GM06990 (cell line): ENCODE data around the gene SHLD2.
"Not testable (repeated sequence)": the region's sequence is repeated elsewhere in the genome, so short reads cannot be mapped to it uniquely, and the experiment has no call there.

Experiments
- DNase-seq: peaks from one replicate; pipeline ENCODE4 v3.0.0-alpha.2; 2011; ENCODE audit not compliant: insufficient read length; ENCODE audit errors: extremely low read depth
- H3K27me3 ChIP-seq: replicated peaks from 2 replicates; pipeline ENCODE4 v1.6.0; 2011; ENCODE audit warnings: low read length; ENCODE audit not compliant: control insufficient read depth, insufficient read depth
- H3K36me3 ChIP-seq: 2 replicates; pipeline ENCODE4 v1.5.1; 2011; ENCODE audit warnings: low read length; ENCODE audit not compliant: control insufficient read depth, insufficient read depth
- H3K4me3 ChIP-seq: replicated peaks from 2 replicates; pipeline ENCODE4 v1.5.1; 2011; ENCODE audit warnings: low read depth, mild to moderate bottlenecking, control low read depth, low read length

Gene SHLD2

DNA sequence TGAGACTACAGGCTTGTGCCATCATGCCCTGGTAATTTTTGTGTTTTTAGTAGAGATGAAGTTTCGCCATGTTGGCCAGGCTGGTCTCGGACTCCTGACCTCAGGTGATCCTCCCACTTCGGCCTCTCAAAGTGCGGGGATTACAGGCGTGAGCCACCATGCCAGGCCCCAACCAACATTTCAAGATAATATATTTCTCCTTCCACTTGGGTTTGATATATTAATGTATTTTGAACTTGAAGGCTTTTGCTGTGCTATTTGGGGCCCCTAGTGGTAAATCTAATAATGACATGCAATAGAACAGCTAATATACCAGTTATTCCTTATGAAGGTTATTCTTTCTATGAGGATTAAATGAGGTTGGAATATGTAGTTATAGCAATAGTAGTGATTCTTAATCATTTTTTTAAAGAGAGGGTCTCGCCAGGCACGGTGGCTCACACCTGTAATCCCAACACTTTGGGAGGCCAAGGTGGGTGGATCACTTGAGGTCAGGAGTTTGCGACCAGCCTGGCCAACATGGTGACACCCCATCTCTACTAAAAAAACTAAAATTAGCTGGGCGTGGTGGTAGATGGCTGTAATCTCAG lies 54.1 kb downstream of the SHLD2 start:
- not testable (repeated sequence) for H3K36me3 ChIP-seq, H3K27me3 ChIP-seq, DNase-seq, H3K4me3 ChIP-seq

DNA sequence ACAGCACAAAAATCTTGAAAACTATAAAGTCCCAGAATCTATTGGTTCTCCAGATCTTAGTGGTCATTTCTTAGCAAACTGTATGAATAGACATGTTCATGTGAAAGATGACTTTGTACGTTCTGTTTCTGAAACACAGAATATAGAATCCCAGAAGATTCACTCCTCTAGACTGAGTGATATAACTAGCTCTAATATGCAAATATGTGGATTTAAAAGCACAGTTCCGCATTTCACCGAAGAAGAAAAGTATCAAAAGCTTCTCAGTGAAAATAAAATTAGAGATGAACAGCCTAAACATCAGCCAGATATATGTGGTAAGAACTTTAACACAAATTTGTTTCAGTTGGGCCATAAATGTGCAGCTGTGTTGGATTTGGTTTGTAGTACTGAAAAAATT lies 56.5 kb downstream of the SHLD2 start:
- not testable (repeated sequence) for H3K36me3 ChIP-seq, H3K4me3 ChIP-seq, DNase-seq, H3K27me3 ChIP-seq

DNA sequence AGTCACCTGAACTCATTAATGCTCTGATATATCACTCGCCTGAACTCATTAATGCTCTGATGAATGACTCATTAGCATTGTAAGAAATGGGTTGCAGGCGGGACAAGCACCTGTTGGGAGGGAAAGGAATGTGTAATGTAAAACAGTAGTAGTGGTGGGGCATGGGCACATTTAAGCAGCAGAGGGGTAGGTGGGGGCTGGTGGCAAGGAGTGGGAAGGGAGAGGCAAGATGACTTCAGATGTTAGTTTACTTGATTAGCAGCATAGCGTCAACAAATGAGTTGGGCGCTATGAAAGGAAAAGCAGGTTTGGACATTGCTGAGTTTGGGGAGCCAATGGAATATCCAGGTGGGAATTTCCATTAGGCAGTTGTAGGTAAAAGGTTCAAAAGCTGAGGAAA lies 61.8 kb downstream of the SHLD2 start:
- not testable (repeated sequence) for H3K27me3 ChIP-seq, DNase-seq, H3K36me3 ChIP-seq, H3K4me3 ChIP-seq

DNA sequence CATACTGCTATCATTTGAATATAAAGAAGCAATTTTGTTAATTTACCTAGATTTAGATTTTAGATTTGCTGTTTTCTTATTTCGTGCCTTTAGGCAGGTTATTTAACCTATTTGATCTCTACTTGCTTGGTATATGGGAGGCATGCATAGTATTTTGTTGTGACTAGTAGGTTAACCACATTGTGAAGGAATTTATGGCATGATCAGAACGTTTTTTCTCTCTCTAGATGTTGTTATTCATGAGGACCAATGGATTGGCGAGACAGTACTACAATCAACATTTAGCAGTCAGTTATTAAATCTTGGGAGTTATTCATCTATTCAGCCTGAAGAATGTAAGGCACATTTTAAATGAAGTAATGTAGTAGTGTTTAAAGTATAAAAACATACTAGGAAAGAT lies 62.8 kb downstream of the SHLD2 start:
- H3K4me3 ChIP-seq, H3K27me3 ChIP-seq, H3K36me3 ChIP-seq, DNase-seq: not testable (repeated sequence)

DNA sequence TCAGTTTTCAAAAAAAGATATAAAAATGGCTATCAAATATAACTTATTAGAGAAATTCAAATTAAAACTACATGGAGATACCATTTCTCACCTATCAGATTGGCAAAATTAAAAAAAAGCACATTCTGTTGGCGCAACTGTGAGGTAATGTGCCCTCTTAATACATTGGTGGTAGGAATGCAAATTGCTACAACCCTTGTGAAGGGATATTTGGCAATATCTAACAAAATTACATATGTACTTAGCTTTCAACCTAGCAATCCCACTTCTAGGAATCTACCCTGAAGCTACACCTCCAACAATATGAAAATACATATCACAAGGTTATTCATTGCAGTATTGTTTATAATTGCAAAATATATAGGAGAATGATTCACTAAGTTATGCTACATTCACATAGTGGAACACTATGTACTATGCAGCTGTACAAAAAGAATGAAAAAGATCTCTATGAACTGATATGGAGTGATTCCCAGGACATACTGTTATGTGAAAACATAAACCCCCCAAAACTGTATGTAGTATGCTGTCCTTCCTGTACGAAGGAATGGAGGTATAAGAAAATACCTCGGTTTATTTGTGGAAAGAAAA lies 67.8 kb downstream of the SHLD2 start:
- not testable (repeated sequence) for H3K36me3 ChIP-seq, DNase-seq, H3K4me3 ChIP-seq, H3K27me3 ChIP-seq

DNA sequence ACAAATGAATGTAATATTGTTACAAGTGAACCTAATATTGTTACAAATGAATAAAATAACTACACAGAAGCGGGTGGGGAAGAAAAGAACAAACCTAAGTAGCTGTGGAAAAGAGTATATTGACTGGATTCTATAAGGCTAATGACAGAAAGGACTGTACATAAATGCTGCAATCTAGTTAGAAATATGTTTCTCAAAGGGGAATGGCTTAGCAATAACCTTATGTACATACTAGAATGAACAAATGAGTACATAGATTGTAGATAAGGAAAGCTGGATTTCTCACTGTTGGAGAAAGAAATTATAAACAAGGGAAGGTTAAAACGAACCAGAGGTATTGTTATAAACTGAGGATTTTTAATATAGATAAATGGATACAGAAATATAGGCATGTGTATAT lies 68.4 kb downstream of the SHLD2 start:
- H3K27me3 ChIP-seq, DNase-seq, H3K36me3 ChIP-seq, H3K4me3 ChIP-seq: not testable (repeated sequence)

DNA sequence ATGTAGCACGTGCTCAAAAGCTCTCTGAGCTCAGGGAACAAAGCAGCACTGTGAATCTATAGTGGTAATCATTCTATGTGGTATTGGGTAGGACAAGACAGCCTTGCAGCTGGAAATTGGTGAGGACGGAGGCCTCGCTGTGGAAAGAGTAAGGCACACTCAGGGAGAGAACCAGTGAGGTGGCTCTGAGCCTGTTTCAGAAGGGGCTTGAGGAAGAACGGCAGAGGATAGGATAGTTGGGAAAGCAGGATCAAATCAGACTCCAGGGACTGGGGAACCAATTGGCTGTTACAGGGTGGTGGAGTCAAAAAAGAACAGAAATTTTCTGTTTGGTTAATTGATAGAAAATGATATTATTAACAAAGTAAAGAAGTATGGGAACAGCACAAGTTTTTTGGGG lies 74.9 kb downstream of the SHLD2 start:
- DNase-seq, H3K27me3 ChIP-seq, H3K36me3 ChIP-seq, H3K4me3 ChIP-seq: not testable (repeated sequence)

DNA sequence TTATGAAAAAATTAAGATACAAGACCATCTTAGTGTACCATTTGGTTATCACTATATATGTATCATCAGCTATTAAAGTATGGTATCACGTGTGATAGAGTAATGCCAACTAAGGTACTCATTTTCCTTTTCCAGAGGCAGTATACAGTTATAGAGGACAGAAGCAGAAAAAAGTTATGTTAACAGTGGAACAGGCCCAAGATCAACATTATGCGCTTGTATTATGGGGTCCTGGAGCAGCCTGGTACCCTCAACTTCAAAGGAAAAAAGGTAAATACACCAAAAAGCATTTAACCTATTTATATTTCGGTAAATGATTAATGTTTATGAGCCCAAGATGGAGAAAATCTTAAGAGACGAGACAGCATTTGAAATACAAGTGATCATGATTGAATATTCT lies 75.7 kb downstream of the SHLD2 start:
- DNase-seq, H3K27me3 ChIP-seq, H3K4me3 ChIP-seq, H3K36me3 ChIP-seq: not testable (repeated sequence)

DNA sequence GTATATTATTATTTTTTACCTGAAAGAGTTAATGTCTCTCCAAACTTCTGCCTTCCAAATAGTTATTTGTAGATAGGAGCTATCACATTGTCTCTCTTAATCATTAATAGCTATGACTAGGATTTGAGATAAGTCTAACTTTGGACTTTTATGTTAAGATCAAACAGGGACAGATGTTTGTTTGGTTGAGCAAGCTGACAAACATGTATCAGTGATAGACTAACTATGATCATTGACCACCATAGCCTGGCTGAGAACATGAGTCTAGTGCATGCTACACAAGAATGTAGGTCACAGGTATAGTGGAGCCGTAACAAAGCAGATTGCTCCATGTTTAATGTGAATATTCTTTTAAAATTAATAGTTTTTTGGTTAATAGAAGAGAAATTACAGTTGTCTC lies 76.7 kb downstream of the SHLD2 start:
- H3K27me3 ChIP-seq, DNase-seq, H3K36me3 ChIP-seq, H3K4me3 ChIP-seq: not testable (repeated sequence)

DNA sequence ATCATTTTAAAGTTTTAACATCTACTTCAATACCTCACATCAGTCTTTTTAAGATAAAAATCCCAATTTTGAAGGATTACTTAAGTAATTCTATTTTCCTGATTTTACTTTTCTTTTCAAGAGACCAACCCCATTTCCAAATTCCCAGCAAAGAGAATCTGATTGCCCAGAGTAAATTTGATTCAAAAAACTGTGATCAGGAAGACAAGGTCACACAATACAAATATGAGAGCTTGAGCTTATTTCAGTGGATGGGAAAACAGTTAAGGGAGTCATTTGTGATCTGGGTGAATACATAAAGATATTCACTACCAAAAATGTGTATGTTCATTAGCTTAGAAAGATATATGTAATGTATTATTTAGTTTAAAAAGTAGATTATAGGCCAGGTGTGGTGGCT lies 77.2 kb downstream of the SHLD2 start:
- not testable (repeated sequence) for H3K27me3 ChIP-seq, H3K36me3 ChIP-seq, DNase-seq, H3K4me3 ChIP-seq

DNA sequence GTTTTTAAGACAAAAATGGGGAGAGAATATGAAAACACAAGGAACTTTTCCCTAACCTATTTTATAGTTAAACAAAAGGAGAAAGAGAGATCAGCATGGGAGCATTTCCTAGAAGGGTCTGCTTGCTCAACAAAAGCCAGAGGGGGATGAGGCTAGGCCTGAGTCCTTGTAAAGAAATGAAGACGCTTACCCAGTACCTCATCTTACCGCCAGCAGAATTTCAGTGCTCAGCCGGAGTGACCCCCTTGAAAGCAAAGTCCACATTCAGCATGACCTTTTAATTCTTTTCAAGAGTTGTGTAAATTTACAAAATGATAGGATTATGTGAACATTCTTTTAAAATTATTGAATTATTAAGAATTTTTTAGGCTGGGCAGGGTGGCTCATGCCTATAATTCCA lies 82.6 kb downstream of the SHLD2 start:
- DNase-seq, H3K36me3 ChIP-seq, H3K4me3 ChIP-seq, H3K27me3 ChIP-seq: not testable (repeated sequence)

DNA sequence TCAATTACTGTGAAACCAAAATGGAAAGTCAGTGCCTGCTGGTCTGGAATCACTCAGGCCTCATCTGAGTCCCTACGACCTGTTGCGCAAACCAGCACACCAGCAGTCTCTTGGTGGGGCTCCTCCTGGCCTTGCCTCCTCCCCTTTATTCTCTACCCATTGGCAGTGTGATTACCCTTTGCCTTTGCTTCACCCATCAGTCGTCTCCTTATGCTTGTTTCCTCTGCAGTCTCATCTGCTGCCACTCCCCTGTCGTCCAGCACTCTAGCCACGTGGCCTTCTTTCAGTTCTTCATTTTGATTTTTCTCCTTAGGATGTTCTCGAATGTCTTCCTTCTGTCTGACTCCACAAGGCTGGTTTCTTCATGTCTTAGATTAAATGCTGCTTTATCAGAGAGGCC lies 89.4 kb downstream of the SHLD2 start:
- DNase-seq, H3K27me3 ChIP-seq, H3K36me3 ChIP-seq, H3K4me3 ChIP-seq: not testable (repeated sequence)

DNA sequence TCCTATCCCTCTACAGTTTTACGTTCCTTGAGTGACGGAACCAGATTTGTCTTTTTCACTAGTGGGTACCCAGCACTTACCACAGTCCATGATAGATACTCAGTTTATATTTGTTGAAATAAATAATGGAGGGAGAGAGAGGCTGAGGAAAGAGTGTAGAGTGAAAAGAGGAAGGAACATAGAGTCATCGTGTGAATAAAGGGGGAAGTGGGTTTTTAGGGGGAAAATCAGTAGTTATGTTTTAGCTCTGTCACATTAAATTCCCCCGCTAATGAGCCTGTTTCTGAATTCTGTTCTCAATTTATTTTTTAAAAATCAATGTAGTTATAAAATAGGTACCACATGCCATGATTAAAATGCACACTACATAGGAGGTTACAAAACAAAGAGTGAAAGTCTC lies 91.0 kb downstream of the SHLD2 start:
- H3K27me3 ChIP-seq, DNase-seq, H3K4me3 ChIP-seq, H3K36me3 ChIP-seq: not testable (repeated sequence)

DNA sequence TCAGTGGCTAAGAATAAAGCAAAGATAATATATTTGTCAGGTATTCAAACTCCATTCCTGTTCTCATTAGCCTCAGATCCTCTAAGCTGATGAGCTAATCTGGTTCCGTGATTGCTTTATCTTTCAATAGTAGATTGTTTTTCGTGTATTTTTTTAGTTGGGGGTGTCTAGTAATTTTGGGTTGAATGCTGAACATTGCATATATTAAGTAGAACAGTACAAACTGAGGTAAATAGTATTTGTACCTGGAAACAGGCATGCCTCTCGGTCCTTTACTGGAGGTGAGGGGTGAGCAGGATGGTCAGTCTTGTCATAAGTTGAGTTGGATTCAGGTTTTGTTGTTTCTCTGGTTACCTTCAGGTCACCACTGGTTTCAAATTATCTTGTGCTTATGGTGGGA lies 92.6 kb downstream of the SHLD2 start:
- H3K4me3 ChIP-seq, H3K36me3 ChIP-seq, H3K27me3 ChIP-seq, DNase-seq: not testable (repeated sequence)

DNA sequence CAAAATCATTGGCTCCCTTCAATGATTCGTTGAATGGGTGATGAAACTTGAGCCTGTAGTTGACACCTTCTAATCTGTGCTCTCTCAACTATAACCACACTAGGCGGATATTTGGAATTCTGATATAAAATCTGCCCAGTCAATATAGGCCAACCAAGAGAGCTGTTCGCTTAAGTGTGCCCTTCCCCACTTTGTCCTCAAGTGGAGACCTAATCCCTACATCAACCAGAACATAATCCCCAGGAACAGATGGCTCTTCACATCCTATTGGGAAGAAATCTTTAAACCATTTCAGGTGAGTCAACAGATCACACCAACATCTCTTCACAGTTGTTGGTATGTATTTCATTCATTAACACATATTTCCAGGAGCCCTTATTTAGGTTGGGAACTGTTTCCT lies 96.8 kb downstream of the SHLD2 start:
- not testable (repeated sequence) for H3K27me3 ChIP-seq, H3K4me3 ChIP-seq, DNase-seq, H3K36me3 ChIP-seq
